ENCODE data around the gene GPN3. TPM values are rescaled to one million over a fixed set of nuclear protein-coding genes. Genes with fewer than 3 reads are reported as not detected.

GPN3 gene
- total RNA-seq, 1 donor from 2014 or later, result 17.5 TPM

DNA sequence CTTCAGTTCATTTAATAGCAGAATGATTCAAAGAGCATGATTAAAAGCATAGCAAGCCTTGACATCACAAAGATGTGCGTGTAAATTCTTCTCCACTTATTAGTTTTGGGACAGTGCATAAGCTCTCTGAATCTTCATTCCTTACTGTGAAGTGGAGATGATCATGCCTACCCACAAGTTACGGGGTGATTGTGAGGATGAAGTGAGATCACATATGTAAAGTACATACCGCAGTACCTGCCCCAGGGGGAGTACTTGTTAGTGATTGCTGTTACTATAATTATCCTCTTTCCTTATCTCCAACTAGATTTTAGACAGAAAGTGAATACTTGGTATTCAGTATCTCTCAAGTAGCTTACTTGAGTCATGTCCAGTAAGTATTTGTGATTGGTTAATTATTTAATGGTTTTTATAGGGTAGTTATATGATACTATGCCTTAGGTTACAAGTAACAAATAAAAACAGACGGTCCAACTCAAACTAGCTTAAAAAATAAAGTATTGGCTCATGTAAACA is 40.1 kb upstream of the GPN3 start:
- H3K9me3 Mint-ChIP-seq (ENCODE audit: unreplicated experiment), result no peaks in the 10 kb centered on the region
- H3K27ac Mint-ChIP-seq (ENCODE audit: unreplicated experiment), result no peak overlapping the region
- no peak for DNase-seq
- H3K36me3 Mint-ChIP-seq (ENCODE audit: unreplicated experiment), result no peaks in the 10 kb centered on the region
- H3K4me1 Mint-ChIP-seq (ENCODE audit: low read depth, unreplicated experiment), result no peaks in the 10 kb centered on the region
- H3K4me3 Mint-ChIP-seq (ENCODE audit: unreplicated experiment), result no peak overlapping the region
- TF ChIP-seq CTCF (IDR thresholded peaks at IDR 0.05; ENCODE audit: partially characterized antibody, unreplicated experiment), result no peak
- H3K27me3 Mint-ChIP-seq (ENCODE audit: unreplicated experiment), result no peaks in the 10 kb centered on the region

GRCh38 chr12:110505332-110505731 is 37.3 kb upstream of the GPN3 start:
- H3K27ac Mint-ChIP-seq (ENCODE audit: unreplicated experiment), result no peak overlapping the region

GRCh38 chr12:110503432-110503831 is 35.4 kb upstream of the GPN3 start:
- Mint-ChIP-seq H3K9me3 (ENCODE audit: unreplicated experiment) (peaks cover 7% of the 10 kb centered on the region), H3K4me1 (ENCODE audit: low read depth, unreplicated experiment) (peaks cover 2% of the 10 kb centered on the region), H3K27me3 (ENCODE audit: unreplicated experiment) (no peaks in the 10 kb centered on the region), H3K27ac (ENCODE audit: unreplicated experiment) (no peak overlapping the region), H3K36me3 (ENCODE audit: unreplicated experiment) (no peaks in the 10 kb centered on the region), H3K4me3 (ENCODE audit: unreplicated experiment) (no peak overlapping the region)
- TF ChIP-seq CTCF (IDR thresholded peaks at IDR 0.05; ENCODE audit: partially characterized antibody, unreplicated experiment), result no peak
- DNase-seq, result no peak

More at GRCh38 chr12:110505332-110505731, 37.3 kb upstream of the GPN3 start:
- TF ChIP-seq CTCF (IDR thresholded peaks at IDR 0.05; ENCODE audit: partially characterized antibody, unreplicated experiment), result no peak
- Mint-ChIP-seq H3K4me1 (ENCODE audit: low read depth, unreplicated experiment) (peaks cover 2% of the 10 kb centered on the region), H3K36me3 (ENCODE audit: unreplicated experiment) (no peaks in the 10 kb centered on the region), H3K4me3 (ENCODE audit: unreplicated experiment) (no peak overlapping the region), H3K27me3 (ENCODE audit: unreplicated experiment) (no peaks in the 10 kb centered on the region), H3K9me3 (ENCODE audit: unreplicated experiment) (peaks cover 7% of the 10 kb centered on the region)
- DNase-seq, result no peak

DNA sequence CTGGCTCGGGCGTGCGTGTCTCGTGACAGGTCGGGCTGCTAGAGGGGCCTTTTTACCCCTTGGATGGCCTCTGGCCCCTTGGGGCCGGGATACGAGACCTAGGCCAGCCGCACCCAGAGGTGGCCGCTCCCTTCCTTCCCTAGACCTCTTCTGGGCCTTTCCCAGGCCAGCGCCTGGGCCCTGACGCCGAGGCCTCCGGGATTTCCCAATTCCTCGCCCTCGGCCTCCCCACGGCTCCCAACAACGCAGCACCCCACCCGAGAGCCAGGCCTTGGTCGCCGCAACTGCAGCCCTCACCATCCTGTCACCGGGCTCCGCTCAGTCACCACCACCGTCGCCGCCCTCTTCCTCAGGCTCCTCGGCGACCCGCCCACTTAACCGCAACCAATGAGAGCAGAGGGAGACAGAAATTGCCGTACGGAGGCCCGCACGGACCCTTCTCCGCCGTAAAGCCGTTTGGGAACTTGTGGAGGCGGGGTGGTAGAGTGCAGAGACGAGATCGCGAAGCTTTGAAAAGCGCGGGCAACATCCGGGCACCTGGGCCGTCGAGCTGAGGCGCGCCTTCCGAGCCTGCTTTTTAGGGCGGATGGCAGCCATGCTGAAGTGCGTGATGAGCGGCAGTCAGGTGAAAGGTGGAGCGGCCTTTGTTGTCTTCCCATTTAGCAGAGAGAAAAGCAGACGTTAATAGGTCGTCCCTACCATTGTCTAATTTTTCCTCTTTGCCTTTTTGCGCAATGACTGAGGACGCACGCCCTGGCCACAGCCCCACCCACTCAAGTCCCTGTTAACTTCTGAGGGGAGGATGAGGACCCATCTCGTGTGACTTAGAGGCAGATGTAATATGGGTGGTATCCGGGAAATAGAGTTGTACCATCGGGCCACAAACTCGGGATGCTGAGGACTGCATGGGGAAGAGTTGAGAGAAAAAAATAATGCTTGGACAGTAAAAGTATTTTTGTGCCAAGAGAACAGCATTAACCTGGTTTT is 34.0 kb upstream of the GPN3 start, which contains the start of the genes RAD9B and VPS29:
Gene RAD9B (plus strand): TSS at position 580 of the 987 bp plus-strand sequence. CDS start 7 bp downstream, at position 587.
Gene VPS29 (minus strand): TSS at position 360 of the 987 bp plus-strand sequence. CDS start 60 bp downstream, at position 300.
- TF ChIP-seq CTCF (IDR thresholded peaks at IDR 0.05; ENCODE audit: partially characterized antibody, unreplicated experiment), result no peak
- no peaks in the 10 kb centered on the region for H3K36me3 Mint-ChIP-seq (ENCODE audit: unreplicated experiment)
- H3K4me3 Mint-ChIP-seq (ENCODE audit: unreplicated experiment), result peak within 1 kb of the TSS; percentile 93
- peak within 1 kb of the TSS; percentile 95 for H3K27ac Mint-ChIP-seq (ENCODE audit: unreplicated experiment)
- H3K9me3 Mint-ChIP-seq (ENCODE audit: unreplicated experiment), result peaks cover 7% of the 10 kb centered on the region
- H3K4me1 Mint-ChIP-seq (ENCODE audit: low read depth, unreplicated experiment), result peaks cover 2% of the 10 kb centered on the region
- DNase-seq, result peak; percentile 99
- no peaks in the 10 kb centered on the region for H3K27me3 Mint-ChIP-seq (ENCODE audit: unreplicated experiment)

DNA sequence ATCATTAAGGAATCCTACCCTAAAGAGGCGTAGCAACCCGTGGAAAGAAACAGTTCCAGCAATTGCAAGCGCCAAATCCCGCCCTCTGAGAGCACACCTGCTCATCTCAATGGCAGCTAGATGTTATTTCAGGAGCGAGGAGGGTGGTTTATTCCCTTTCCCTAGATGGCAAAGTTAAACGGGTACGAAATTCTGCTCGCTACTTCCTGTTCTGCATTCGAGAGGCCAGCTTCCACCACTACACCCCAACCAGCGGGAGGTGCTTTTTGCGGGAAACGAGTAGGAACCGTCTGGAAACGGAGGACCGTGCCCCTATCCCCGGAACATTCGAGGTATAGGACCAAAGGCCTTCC is 33.3 kb upstream of the GPN3 start:
- H3K27me3 Mint-ChIP-seq (ENCODE audit: unreplicated experiment), result no peaks in the 10 kb centered on the region
- H3K9me3 Mint-ChIP-seq (ENCODE audit: unreplicated experiment), result peaks cover 7% of the 10 kb centered on the region
- peak overlapping the region; percentile 95 for H3K27ac Mint-ChIP-seq (ENCODE audit: unreplicated experiment)
- TF ChIP-seq CTCF (IDR thresholded peaks at IDR 0.05; ENCODE audit: partially characterized antibody, unreplicated experiment), result no peak
- peak overlapping the region; percentile 93 for H3K4me3 Mint-ChIP-seq (ENCODE audit: unreplicated experiment)
- no peaks in the 10 kb centered on the region for H3K36me3 Mint-ChIP-seq (ENCODE audit: unreplicated experiment)
- no peak for DNase-seq
- H3K4me1 Mint-ChIP-seq (ENCODE audit: low read depth, unreplicated experiment), result peaks cover 2% of the 10 kb centered on the region
